Activated T-cell treated with anti-CD3 and anti-CD28 coated beads, Interleukin-2, amount 50 U/mL, for 24 hours (primary cell): ENCODE measurements around the gene AHCYL2.
A peak's percentile ranks its signal among the peaks of the same experiment; 100 is the strongest.

Experiments
- DNase-seq: peaks from one replicate; pipeline ENCODE4 v3.0.0-alpha.2; 2020
- H3K27ac Mint-ChIP-seq: 2 replicates; pipeline ENCODE4 v1.8.0; 2020; ENCODE audit warnings: mild to moderate bottlenecking, mixed read lengths
- H3K27me3 Mint-ChIP-seq: 2 replicates; pipeline ENCODE4 v1.8.0; 2020; ENCODE audit warnings: mixed read lengths
- H3K36me3 Mint-ChIP-seq: 2 replicates; pipeline ENCODE4 v1.8.0; 2020; ENCODE audit warnings: low read depth, mixed read lengths
- H3K4me1 Mint-ChIP-seq: 2 replicates; pipeline ENCODE4 v1.8.0; 2020; ENCODE audit warnings: low read depth, mixed read lengths
- H3K4me3 Mint-ChIP-seq: 2 replicates; pipeline ENCODE4 v1.8.0; 2020; ENCODE audit warnings: mild to moderate bottlenecking, moderate library complexity, mixed read lengths
- H3K9me3 Mint-ChIP-seq: 2 replicates; pipeline ENCODE4 v1.8.0; 2020; ENCODE audit warnings: mixed read lengths

Gene AHCYL2

GRCh38 chr7:129376778-129377700 lies 152.2 kb downstream of the AHCYL2 start:
- no peak for DNase-seq
- Mint-ChIP-seq H3K36me3 (peaks cover 13% of the 10 kb centered on the region), H3K27ac (peak overlapping the region; percentile 50)

GRCh38 chr7:129381710-129382484 lies 157.1 kb downstream of the AHCYL2 start:
- Mint-ChIP-seq H3K4me3 (no peak overlapping the region), H3K9me3 (no peaks in the 10 kb centered on the region), H3K36me3 (peaks cover 27% of the 10 kb centered on the region), H3K27me3 (no peaks in the 10 kb centered on the region), H3K27ac (no peak overlapping the region), H3K4me1 (peaks cover 24% of the 10 kb centered on the region)
- DNase-seq: no peak

More at GRCh38 chr7:129376778-129377700, 152.2 kb downstream of the AHCYL2 start:
- H3K9me3 Mint-ChIP-seq: no peaks in the 10 kb centered on the region
- no peak overlapping the region for H3K4me3 Mint-ChIP-seq
- H3K27me3 Mint-ChIP-seq: no peaks in the 10 kb centered on the region
- peaks cover 29% of the 10 kb centered on the region for H3K4me1 Mint-ChIP-seq

GRCh38 chr7:129383542-129384132 lies 158.8 kb downstream of the AHCYL2 start:
- Mint-ChIP-seq H3K36me3 (peaks cover 27% of the 10 kb centered on the region), H3K4me1 (peaks cover 16% of the 10 kb centered on the region), H3K9me3 (no peaks in the 10 kb centered on the region), H3K27ac (no peak overlapping the region), H3K27me3 (no peaks in the 10 kb centered on the region), H3K4me3 (no peak overlapping the region)
- no peak for DNase-seq

GRCh38 chr7:129385116-129385515 lies 160.3 kb downstream of the AHCYL2 start:
- H3K36me3 Mint-ChIP-seq: peaks cover 28% of the 10 kb centered on the region

GRCh38 chr7:129385598-129385997 lies 160.8 kb downstream of the AHCYL2 start:
- Mint-ChIP-seq H3K4me1 (peaks cover 16% of the 10 kb centered on the region), H3K4me3 (no peak overlapping the region), H3K27ac (no peak overlapping the region), H3K27me3 (no peaks in the 10 kb centered on the region), H3K9me3 (no peaks in the 10 kb centered on the region), H3K36me3 (peaks cover 30% of the 10 kb centered on the region)
- no peak for DNase-seq

More at GRCh38 chr7:129385116-129385515, 160.3 kb downstream of the AHCYL2 start:
- H3K27ac Mint-ChIP-seq: no peak overlapping the region
- H3K4me3 Mint-ChIP-seq: no peak overlapping the region
- H3K27me3 Mint-ChIP-seq: no peaks in the 10 kb centered on the region
- peaks cover 16% of the 10 kb centered on the region for H3K4me1 Mint-ChIP-seq
- no peaks in the 10 kb centered on the region for H3K9me3 Mint-ChIP-seq
- DNase-seq: no peak

- Mint-ChIP-seq H3K4me1 (peaks cover 16% of the 10 kb centered on the region), H3K27ac (peak overlapping the region; percentile 34), H3K9me3 (no peaks in the 10 kb centered on the region), H3K27me3 (no peaks in the 10 kb centered on the region), H3K36me3 (peaks cover 32% of the 10 kb centered on the region), H3K4me3 (no peak overlapping the region)
- no peak for DNase-seq
Observed at GRCh38 chr7:129386506-129386905, 161.7 kb downstream of the AHCYL2 start.

GRCh38 chr7:129387537-129387936 lies 162.7 kb downstream of the AHCYL2 start:
- Mint-ChIP-seq H3K9me3 (no peaks in the 10 kb centered on the region), H3K27ac (no peak overlapping the region), H3K36me3 (peaks cover 27% of the 10 kb centered on the region), H3K4me3 (no peak overlapping the region), H3K4me1 (peaks cover 13% of the 10 kb centered on the region), H3K27me3 (no peaks in the 10 kb centered on the region)
- DNase-seq: no peak

GRCh38 chr7:129388333-129389098 lies 163.7 kb downstream of the AHCYL2 start:
- Mint-ChIP-seq H3K4me1 (peaks cover 12% of the 10 kb centered on the region), H3K27ac (no peak overlapping the region), H3K36me3 (peaks cover 30% of the 10 kb centered on the region), H3K9me3 (no peaks in the 10 kb centered on the region), H3K4me3 (no peak overlapping the region), H3K27me3 (no peaks in the 10 kb centered on the region)
- DNase-seq: no peak

- Mint-ChIP-seq H3K4me3 (no peak overlapping the region), H3K9me3 (no peaks in the 10 kb centered on the region), H3K27ac (no peak overlapping the region), H3K27me3 (no peaks in the 10 kb centered on the region), H3K36me3 (peaks cover 30% of the 10 kb centered on the region), H3K4me1 (peaks cover 10% of the 10 kb centered on the region)
- no peak for DNase-seq
Observed at GRCh38 chr7:129389829-129390228, 165.0 kb downstream of the AHCYL2 start.

- Mint-ChIP-seq H3K4me3 (no peak overlapping the region), H3K36me3 (peaks cover 29% of the 10 kb centered on the region), H3K9me3 (no peaks in the 10 kb centered on the region), H3K4me1 (peaks cover 8% of the 10 kb centered on the region), H3K27ac (no peak overlapping the region), H3K27me3 (no peaks in the 10 kb centered on the region)
- no peak for DNase-seq
Observed at GRCh38 chr7:129390314-129390713, 165.5 kb downstream of the AHCYL2 start.

GRCh38 chr7:129391546-129392171 lies 166.8 kb downstream of the AHCYL2 start:
- Mint-ChIP-seq H3K4me1 (peaks cover 1% of the 10 kb centered on the region), H3K36me3 (peaks cover 27% of the 10 kb centered on the region), H3K27ac (no peak overlapping the region), H3K9me3 (no peaks in the 10 kb centered on the region), H3K27me3 (no peaks in the 10 kb centered on the region), H3K4me3 (no peak overlapping the region)
- DNase-seq: no peak

GRCh38 chr7:129393255-129393654 lies 168.4 kb downstream of the AHCYL2 start:
- H3K9me3 Mint-ChIP-seq: no peaks in the 10 kb centered on the region
- no peaks in the 10 kb centered on the region for H3K4me1 Mint-ChIP-seq
- H3K4me3 Mint-ChIP-seq: no peak overlapping the region
- no peak overlapping the region for H3K27ac Mint-ChIP-seq
- no peaks in the 10 kb centered on the region for H3K27me3 Mint-ChIP-seq
- peaks cover 37% of the 10 kb centered on the region for H3K36me3 Mint-ChIP-seq
- DNase-seq: no peak

GRCh38 chr7:129394101-129394500 lies 169.3 kb downstream of the AHCYL2 start:
- DNase-seq: no peak
- H3K27me3 Mint-ChIP-seq: no peaks in the 10 kb centered on the region

More at GRCh38 chr7:129394101-129394500, 169.3 kb downstream of the AHCYL2 start:
- H3K4me3 Mint-ChIP-seq: no peak overlapping the region
- no peak overlapping the region for H3K27ac Mint-ChIP-seq
- H3K9me3 Mint-ChIP-seq: no peaks in the 10 kb centered on the region
- peaks cover 33% of the 10 kb centered on the region for H3K36me3 Mint-ChIP-seq
- H3K4me1 Mint-ChIP-seq: no peaks in the 10 kb centered on the region
